GM18505 (cell line): Measurements from ENCODE around the gene IL18R1.

ENCODE experiments used
- ATAC-seq: cut with Tn5 transposase; IDR thresholded peaks from one replicate; pipeline ENCODE4 v1.9.1; 2021; ENCODE audit not compliant: unreplicated experiment
- POLR2A ChIP-seq: IDR thresholded peaks from 4 replicates; pipeline ENCODE4 v1.6.1; 2011; ENCODE audit warnings: borderline replicate concordance; ENCODE audit not compliant: insufficient read depth, insufficient read length; ENCODE audit errors: extremely low read depth

IL18R1 gene

DNA sequence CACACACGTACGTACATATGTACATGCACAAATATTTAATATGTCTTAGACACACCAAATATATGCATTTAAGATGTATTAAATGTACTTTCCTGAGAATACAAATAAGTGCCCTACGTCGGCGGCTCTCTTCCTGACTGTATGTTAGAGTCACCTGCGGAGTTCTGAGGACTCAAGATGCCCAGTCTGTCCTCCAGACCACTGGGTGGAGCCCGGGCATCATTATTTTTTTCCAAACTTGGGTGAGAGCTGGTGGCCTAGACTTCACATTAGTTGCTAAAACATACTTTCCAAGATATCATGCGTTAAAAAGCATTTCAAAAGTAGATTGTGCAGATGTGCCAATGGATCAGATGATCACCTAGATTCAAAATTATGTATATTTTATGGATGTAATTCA lies 2.9 kb downstream of the IL18R1 start:
- TF ChIP-seq POLR2A: no peak
- no peak for ATAC-seq

DNA sequence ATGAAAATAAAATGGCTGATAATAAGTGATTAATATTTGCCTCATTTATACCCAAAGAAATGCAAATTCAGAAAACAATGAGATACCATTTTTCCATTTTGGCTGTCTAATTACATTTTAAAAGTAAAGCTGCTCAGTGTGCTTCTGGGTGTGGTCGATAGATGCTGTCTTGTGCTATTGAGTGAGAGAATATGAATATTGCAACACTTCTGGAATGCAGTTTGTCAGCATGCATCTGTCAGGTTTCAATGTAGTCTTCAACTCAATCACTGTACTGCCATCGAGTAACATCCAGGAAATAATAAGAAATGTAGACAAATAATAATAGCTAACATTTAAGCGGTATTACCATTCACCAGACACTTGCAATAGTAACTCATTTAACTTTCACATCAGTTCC lies 3.9 kb downstream of the IL18R1 start:
- no peak for TF ChIP-seq POLR2A
- no peak for ATAC-seq

DNA sequence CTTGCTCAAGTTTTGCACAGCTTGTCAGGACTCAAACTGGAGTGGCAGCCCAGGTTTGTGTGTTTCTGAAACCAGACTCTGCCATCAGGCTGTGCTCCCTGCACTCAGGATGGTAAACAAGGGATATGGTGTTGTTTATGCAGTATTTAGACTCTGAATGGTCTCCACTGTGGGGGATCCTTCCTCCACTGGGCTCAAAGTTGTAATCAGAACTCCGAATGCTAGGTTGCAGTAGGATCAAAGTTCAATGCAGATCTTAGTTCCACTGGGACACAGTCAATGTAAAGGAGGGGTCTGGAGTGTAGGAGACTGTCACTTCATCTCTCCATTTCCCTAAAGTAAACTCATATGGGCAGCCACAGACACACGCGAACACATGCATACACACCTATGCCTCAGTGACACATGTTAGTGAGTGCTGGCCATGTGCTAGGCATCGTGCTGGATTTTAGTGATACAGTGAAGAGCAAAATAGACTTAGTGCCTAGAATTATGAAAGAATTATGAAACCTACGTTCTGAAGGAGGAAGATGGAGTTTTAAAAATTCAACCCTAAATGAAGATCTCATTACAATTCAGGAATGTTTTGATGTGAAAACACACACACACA lies 6.1 kb downstream of the IL18R1 start:
- TF ChIP-seq POLR2A: no peak
- ATAC-seq: no peak

DNA sequence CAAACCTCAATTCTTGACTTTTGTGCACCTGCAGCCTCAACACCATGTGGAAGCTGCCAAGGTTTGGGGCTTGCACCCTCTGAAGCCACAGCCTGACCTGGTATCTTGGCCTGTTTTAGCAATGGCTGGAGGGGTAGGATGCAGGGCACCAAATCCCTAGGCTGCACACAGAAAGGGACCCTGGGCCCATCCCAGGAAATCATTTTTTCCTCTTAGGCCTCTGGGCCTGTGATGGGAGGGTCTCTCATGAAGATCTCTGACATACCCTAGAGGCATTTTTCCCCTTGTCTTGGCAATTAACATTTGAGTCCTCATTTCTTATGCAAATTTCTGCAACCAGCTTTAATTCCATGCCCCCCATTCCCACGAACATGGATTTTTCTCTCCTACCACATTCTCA lies 10.2 kb downstream of the IL18R1 start:
- TF ChIP-seq POLR2A: no peak
- no peak for ATAC-seq

DNA sequence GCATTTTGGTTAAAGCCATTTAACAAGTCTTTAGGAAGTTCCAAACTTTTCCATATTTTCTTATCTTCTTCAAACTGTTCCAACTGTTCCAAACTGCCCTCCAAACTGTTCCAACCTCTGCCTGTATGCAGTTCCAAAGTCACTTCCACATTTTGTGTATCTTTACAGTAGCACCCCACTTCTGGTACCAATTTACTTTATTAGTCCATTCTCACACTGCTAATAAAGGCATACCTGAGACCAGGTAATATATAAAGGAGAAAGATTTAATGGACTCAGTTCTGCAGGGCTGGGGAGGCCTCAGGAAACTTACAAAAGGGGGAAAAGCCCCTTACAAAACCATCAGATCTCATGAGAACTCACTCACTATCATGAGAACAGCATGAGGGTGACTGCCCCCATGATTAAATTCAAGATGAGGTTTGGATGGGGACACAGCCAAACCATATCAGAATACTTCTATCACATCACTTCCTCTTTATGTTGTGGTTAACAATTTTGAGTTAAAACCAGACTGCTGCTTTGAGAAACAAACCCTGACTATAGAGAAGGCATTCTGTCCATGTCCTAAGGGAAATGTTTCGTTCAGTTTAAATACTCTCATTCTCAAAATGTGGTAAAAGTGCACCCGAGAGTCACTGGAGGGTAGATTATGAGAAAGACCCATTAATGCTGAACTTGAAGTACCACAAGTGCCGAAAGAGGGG lies 11.0 kb downstream of the IL18R1 start:
- TF ChIP-seq POLR2A: no peak
- ATAC-seq: peak; percentile 71

DNA sequence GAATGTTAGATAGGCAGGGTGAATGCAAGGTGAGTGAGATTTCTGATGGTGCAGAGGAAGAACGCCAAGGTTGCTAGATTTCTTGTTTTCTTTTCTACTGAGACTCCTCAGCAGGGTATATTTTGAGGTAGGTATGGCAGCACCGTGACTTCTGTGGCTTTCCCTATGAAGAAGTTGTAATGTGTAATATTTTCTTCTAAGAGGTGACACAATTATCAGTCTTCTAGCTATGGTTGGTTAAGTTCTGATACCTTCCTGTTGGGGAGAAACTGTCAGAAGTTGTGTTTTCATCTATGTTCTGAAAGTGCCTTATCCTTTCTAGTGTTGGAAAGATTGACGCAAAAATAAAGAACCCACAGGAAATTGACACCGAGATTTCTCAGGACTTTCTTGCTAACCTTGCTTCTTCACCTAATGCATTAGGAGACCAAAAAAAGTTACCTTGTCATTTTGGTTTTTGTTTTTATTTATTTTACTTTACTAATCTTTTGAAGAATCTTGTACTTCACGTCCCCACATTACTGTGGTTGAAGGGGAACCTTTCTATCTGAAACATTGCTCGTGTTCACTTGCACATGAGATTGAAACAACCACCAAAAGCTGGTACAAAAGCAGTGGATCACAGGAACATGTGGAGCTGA lies 11.9 kb downstream of the IL18R1 start:
- TF ChIP-seq POLR2A: no peak
- ATAC-seq: peak; percentile 55

DNA sequence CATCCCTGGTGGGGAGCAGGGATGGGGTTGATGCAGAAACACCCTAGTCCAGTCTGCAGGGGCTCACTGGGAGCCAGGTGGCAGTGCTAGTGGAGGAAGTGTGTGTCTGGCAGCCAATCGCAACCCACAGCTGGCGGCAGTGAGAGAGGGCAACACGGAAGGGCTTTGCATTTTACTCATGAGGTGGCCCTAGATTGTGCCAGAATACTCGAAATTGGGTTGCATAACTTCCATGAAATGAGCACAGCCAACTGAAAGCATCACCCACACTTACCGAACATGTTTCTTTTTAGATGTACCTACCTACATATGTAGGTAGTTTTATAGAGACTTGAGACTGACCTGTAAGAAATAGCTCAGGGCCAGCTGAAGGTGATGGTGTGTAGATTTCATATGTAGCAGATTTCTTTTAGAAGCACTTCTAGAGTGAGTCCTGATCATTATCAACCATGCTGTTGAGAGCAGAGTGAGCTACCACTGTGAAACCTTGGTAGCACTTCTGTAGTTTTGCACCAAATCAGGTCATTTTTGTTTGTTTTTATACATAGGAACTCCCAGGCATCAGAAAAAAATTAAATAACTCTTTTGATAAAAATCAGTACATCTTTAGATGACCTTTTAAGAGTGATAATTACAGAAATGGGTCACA lies 13.0 kb downstream of the IL18R1 start:
- no peak for ATAC-seq
- TF ChIP-seq POLR2A: no peak

DNA sequence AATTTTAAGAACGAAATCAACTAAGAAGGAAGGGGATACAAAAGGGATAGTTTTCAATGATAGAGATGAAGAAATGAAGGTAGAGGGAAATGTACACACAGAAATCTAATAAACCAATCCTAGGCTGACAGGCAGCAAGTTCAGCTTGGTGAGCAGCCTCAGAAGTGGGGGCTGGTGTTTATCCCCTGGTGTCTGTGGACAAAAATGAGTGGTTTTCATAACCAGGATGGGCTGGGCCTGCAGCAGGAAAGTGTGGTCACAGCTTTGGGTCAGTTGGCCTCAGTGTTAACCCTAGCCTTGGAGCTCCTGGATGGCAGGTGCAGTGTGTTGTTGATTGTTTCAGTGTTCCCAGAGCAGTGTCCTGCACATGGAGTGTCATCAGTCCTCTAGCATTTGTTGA lies 14.3 kb downstream of the IL18R1 start:
- TF ChIP-seq POLR2A: no peak
- ATAC-seq: no peak

DNA sequence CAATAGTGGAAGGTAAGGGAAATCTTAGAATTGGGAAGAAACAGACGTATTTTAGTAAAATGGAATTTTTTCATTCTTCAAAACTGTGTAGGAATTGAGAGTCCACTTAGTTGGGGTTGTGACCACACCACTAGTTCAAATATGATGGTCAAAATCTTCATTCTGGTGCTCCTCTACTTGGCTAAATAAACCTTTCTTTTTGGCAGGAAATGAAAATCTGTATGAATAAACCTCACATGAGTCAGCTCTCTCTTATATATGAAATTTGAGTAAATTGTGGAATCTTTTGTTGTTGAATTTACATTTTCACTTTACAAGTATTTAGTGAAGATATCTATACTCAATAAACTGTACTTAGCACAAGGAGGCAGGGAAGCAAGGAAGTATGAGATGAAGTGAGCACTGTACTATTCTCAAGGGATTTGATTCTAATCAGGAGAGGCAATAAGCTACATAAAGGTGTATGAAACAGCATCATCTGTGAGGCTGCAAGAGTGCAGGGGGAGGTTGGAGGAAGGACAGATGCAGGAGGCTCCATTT lies 20.5 kb downstream of the IL18R1 start:
- TF ChIP-seq POLR2A: no peak
- no peak for ATAC-seq

DNA sequence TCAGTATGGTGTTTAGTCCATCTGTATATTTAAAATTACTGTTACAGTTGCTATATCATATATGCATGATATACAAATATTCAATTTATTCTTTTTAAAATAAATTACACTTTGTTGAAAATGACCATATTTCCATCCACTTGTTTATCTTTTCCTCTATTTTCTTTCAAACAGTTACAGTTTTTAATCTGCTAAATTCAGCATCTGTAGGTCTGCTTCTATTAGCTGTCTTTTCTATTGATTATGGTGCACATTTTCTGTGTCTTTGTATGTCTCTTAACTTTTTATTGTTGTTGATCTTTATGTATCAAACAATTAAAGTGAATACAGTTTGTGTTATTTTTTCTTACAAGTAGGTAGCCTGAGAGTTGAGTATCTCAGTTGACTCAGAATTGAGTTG lies 28.1 kb downstream of the IL18R1 start:
- no peak for TF ChIP-seq POLR2A
- ATAC-seq: no peak

DNA sequence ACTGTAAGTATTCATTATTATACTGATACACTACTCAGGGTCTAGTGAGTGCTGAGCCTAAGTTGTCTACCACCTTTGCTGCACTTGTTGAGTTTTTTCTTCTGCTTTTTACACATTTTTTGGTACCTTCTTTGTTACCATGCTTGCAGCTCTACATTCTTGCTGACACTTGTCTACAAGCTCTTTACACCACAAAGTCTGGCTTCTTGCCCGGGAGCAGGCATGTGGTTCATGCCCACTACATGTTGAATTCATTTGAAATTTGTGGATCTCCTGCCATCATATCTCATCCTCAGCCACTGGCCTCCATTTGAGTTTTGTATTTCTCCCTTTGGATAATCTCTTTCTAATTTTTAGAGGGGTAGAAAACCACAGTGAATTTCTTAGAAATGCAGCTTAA lies 29.9 kb downstream of the IL18R1 start:
- ATAC-seq: no peak
- no peak for TF ChIP-seq POLR2A

DNA sequence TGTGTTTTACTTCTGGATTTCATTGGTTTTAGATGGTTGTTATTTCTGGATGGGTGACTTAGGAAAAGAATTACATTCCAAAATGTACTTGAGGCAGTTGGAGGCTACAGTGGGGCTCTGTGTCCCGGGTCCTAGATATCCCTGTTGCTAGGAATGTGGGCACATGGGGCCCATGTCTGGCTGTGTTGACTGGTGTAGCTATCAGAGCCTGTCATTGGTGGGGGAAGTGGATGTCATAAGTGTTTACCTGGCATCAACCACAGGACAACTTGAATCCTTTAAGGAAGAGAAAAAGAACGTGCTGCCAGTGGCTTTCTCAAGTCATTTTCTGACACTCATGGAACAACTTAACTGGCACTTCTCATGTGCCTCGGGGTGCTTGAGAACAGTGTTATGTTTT lies 30.4 kb downstream of the IL18R1 start:
- no peak for ATAC-seq
- TF ChIP-seq POLR2A: no peak

DNA sequence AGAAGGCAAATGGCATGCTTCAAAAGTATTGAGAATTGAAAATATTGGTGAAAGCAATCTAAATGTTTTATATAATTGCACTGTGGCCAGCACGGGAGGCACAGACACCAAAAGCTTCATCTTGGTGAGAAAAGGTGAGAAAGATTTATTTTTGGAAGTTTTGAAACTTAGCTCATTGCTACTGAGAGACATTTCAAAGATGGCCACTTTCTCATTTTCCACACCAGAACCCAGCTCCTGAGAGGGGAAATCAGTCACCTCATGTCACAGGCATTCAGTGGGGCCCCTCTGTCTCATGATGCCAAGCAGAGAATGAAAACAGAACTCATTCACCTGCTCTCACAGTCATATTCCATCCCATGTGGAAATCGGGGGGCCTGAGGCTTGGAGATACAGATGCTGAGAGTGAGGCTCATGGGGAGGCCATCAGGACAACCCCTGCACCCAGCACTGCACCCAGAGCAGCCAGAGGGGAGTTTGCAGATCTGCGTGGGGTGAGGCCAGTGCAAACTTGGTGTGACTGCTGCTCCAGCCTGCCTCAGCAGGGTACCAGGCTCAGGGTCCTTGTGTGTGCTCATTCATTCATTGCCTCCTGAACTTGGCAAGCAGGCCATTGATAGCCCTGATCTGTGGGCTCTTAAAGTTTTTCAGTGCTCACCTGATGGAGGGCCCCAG lies 31.4 kb downstream of the IL18R1 start:
- TF ChIP-seq POLR2A: no peak
- ATAC-seq: no peak
